ENCODE data around the gene CADM2. TPM values are rescaled to one million over a fixed set of nuclear protein-coding genes. Genes with fewer than 3 reads are reported as not detected.
A peak's percentile ranks its signal among the peaks of the same experiment; 100 is the strongest.

The CADM2 gene
- total RNA-seq, 2 donors from 2014 or later, result 24.1 to 29.8 TPM

DNA sequence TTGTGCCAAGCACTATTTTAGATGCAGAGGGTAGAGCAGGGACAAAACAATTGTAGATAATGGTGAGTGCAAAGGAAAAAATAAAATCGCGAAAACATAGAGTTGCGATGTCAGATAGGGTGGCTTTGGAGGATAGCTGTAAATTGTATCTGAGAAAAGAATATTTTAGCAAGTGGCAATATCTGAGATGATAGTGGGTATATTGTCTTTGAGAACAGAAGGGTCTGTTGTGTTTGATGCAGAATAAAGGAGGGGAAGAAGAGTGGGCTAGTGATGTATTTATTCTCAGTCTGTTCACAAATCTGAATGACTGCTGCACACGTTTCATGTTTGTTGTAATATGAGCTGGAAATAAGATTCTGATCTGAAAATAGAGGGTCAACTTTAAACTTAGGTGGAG is 396.8 kb downstream of the CADM2 start:
- WGBS, 2 experiments (ENCODE audit: insufficient coverage in 1 of 2, insufficient read length in 1 of 2), result 92 to 95% methylated on average over 4 of the region's 4 CpGs

DNA sequence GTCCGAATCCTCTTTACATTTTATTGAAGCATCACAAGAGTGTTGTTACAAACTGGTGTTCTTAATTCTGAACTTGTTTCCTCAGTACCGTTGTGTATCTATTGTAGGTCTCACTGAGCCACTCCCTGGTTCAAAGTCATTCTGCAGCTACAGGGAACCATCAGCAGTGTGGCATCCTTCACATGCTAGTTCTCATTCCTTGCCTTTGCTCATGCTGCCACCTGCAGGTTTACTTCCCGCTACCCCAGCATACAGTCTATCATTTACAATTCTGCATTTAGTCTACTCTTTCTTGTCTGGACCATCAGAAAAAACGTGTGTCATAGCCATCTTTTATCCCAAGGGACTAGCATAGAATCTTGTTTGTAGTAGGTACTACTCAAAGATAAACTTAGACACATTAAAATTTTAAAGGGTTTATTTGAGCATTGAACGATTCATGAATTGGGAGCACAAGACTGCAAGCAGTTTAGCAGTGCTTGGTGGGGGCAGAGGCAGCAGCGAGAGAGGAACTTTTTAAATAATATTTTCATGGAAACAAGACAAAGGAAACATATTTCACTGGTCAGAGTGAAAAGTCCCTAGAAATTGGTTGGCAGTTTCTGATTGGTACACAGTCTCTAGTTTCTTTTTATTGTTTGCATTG is 402.1 kb downstream of the CADM2 start:
- H3K36me3 ChIP-seq (ENCODE audit: control insufficient read depth, insufficient read depth, low read length), result no peaks in the 10 kb centered on the region
- no peak overlapping the region for H3K27ac ChIP-seq (ENCODE audit: low read depth, low read length)
- H3K4me1 ChIP-seq (ENCODE audit: control insufficient read depth, insufficient read depth, low read length), result no peaks in the 10 kb centered on the region
- Mint-ChIP-seq H3K27ac (no peak overlapping the region), H3K36me3 (ENCODE audit: low read depth) (no peaks in the 10 kb centered on the region), H3K4me1 (peaks cover 1% of the 10 kb centered on the region), H3K27me3 (ENCODE audit: insufficient read depth) (no peaks in the 10 kb centered on the region), H3K9me3 (no peaks in the 10 kb centered on the region), H3K4me3 (no peak overlapping the region)
- no peaks in the 10 kb centered on the region for H3K27me3 ChIP-seq (ENCODE audit: control insufficient read depth, insufficient read depth, low read length, poor library complexity, severe bottlenecking)
- no peak overlapping the region for H3K4me3 ChIP-seq (ENCODE audit: low read length)
- no peak overlapping the region for H3K9ac ChIP-seq (ENCODE audit: extremely low read depth, low read length, poor library complexity, severe bottlenecking)
- WGBS, 2 experiments (ENCODE audit: insufficient coverage in 1 of 2, insufficient read length in 1 of 2), result 0 to 49% methylated on average over 2 to 6 of the region's 6 CpGs
- DNase-seq, result peak; percentile 86
- H3K9me3 ChIP-seq (ENCODE audit: control insufficient read depth, low read length), result no peaks in the 10 kb centered on the region
- TF ChIP-seq, protein P1, sequence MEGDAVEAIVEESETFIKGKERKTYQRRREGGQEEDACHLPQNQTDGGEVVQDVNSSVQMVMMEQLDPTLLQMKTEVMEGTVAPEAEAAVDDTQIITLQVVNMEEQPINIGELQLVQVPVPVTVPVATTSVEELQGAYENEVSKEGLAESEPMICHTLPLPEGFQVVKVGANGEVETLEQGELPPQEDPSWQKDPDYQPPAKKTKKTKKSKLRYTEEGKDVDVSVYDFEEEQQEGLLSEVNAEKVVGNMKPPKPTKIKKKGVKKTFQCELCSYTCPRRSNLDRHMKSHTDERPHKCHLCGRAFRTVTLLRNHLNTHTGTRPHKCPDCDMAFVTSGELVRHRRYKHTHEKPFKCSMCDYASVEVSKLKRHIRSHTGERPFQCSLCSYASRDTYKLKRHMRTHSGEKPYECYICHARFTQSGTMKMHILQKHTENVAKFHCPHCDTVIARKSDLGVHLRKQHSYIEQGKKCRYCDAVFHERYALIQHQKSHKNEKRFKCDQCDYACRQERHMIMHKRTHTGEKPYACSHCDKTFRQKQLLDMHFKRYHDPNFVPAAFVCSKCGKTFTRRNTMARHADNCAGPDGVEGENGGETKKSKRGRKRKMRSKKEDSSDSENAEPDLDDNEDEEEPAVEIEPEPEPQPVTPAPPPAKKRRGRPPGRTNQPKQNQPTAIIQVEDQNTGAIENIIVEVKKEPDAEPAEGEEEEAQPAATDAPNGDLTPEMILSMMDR (conservative IDR thresholded peaks at IDR 0.05), result peak; percentile 87

More for the DNA sequence above, 396.8 kb downstream of the CADM2 start:
- TF ChIP-seq, protein P1 (conservative IDR thresholded peaks at IDR 0.05), result no peak
- Histone ChIP-seq H3K4me3 (ENCODE audit: low read length) (no peak overlapping the region), H3K9ac (ENCODE audit: extremely low read depth, low read length, poor library complexity, severe bottlenecking) (no peak overlapping the region), H3K9me3 (ENCODE audit: control insufficient read depth, low read length) (no peaks in the 10 kb centered on the region), H3K4me1 (ENCODE audit: control insufficient read depth, insufficient read depth, low read length) (no peaks in the 10 kb centered on the region), H3K27me3 (ENCODE audit: control insufficient read depth, insufficient read depth, low read length, poor library complexity, severe bottlenecking) (peaks cover 5% of the 10 kb centered on the region), H3K36me3 (ENCODE audit: control insufficient read depth, insufficient read depth, low read length) (no peaks in the 10 kb centered on the region), H3K27ac (ENCODE audit: low read depth, low read length) (no peak overlapping the region)
- Mint-ChIP-seq H3K4me3 (no peak overlapping the region), H3K36me3 (ENCODE audit: low read depth) (no peaks in the 10 kb centered on the region), H3K27me3 (ENCODE audit: insufficient read depth) (no peaks in the 10 kb centered on the region), H3K27ac (no peak overlapping the region), H3K9me3 (no peaks in the 10 kb centered on the region), H3K4me1 (peaks cover 6% of the 10 kb centered on the region)
- no peak for DNase-seq

DNA sequence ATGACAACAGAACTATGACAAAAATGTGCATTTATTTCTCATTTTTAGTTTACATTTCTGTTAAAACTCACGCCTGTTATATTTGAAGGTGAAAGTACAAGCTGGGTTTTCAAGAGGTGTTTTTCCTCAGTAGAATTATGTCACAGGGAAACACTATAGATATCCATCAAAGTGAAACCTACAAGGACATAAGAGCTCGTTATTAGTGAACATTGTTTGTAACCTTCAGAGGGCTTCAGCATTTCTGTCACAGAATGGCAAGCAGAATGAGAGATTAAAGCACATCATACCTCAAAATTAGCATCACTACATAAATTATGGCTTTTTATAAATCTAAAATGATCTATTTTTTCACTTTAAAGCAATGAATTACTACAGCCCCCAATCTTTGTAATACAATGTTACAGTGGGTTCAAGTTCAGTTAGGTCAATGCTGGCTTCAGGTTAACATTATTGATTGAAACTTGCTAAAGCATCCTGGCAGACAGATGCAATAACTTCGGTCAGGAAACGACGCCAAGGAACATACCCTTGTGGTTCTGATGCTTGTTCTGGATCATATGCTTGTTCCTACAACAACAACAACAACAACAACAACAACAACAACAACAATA is 405.6 kb downstream of the CADM2 start:
- 83 to 96% methylated on average over 1 to 5 of the region's 5 CpGs for WGBS, 2 experiments (ENCODE audit: insufficient coverage in 1 of 2, insufficient read length in 1 of 2)
- no peak overlapping the region for H3K9ac ChIP-seq (ENCODE audit: extremely low read depth, low read length, poor library complexity, severe bottlenecking)
- peaks cover 1% of the 10 kb centered on the region for H3K4me1 Mint-ChIP-seq
- H3K27me3 ChIP-seq (ENCODE audit: control insufficient read depth, insufficient read depth, low read length, poor library complexity, severe bottlenecking), result no peaks in the 10 kb centered on the region
- H3K4me1 ChIP-seq (ENCODE audit: control insufficient read depth, insufficient read depth, low read length), result no peaks in the 10 kb centered on the region
- H3K4me3 ChIP-seq (ENCODE audit: low read length), result no peak overlapping the region
- no peak overlapping the region for H3K27ac ChIP-seq (ENCODE audit: low read depth, low read length)
- H3K4me3 Mint-ChIP-seq, result no peak overlapping the region
- H3K36me3 Mint-ChIP-seq (ENCODE audit: low read depth), result no peaks in the 10 kb centered on the region
- DNase-seq, result no peak
- H3K27ac Mint-ChIP-seq, result no peak overlapping the region
- H3K9me3 ChIP-seq (ENCODE audit: control insufficient read depth, low read length), result no peaks in the 10 kb centered on the region
- no peaks in the 10 kb centered on the region for H3K9me3 Mint-ChIP-seq
- no peaks in the 10 kb centered on the region for H3K27me3 Mint-ChIP-seq (ENCODE audit: insufficient read depth)
- TF ChIP-seq, protein P1 (conservative IDR thresholded peaks at IDR 0.05), result no peak
- no peaks in the 10 kb centered on the region for H3K36me3 ChIP-seq (ENCODE audit: control insufficient read depth, insufficient read depth, low read length)

Measured in endodermal cell (in vitro differentiated cells).